ENCODE results near the gene ELP1.

The ELP1 gene

GRCh38 chr9:108956022-108956630 lies 22.2 kb upstream of the ELP1 start:
- CTCF ChIA-PET, result interaction anchor here (0.7 to 2.5 kb wide), 6 partner anchors 10 to 486 kb away, joined by 3 to 11 read pairs (median 4); no protein-coding TSS in a partner anchor
- H3K9me3 ChIP-seq (ENCODE audit: control insufficient read depth, insufficient read depth, low read depth, low read length), result no peaks in the 10 kb centered on the region
- H3K27ac ChIP-seq (ENCODE audit: extremely low read depth, low read depth, low read length), result no peak overlapping the region
- POLR2A ChIA-PET, result no interaction called here
- no peak overlapping the region for H3K4me3 ChIP-seq (ENCODE audit: low read depth, low read length)
- H3K36me3 ChIP-seq (ENCODE audit: control insufficient read depth in 2 of 2, insufficient read depth in 1 of 2, low read length in 2 of 2), result peaks cover 0 to 13% of the 10 kb centered on the region in 2 experiments; a peak in 1 of 3 replicates
- H3K4me1 ChIP-seq (ENCODE audit: control insufficient read depth, insufficient read depth, low read length), result peaks cover 11% of the 10 kb centered on the region; the same call in 1 of the 2 replicates
- TF ChIP-seq ZNF184 (tag by site-specific recombination; IDR thresholded peaks at IDR 0.05) (no peak), ZNF600 (tag by site-specific recombination; IDR thresholded peaks at IDR 0.05) (0 out of 2 replicates have a peak, but pooled peaks have one; percentile 32), ZNF416 (tag by site-specific recombination; IDR thresholded peaks at IDR 0.05) (no peak), ZNF112 (tag by site-specific recombination; IDR thresholded peaks at IDR 0.05) (no peak), ZSCAN30 (tag by site-specific recombination; IDR thresholded peaks at IDR 0.05) (0 out of 2 replicates have a peak, but pooled peaks have one; percentile 34), ZNF10 (tag by site-specific recombination; IDR thresholded peaks at IDR 0.05) (no peak), ZNF529 (tag by site-specific recombination; IDR thresholded peaks at IDR 0.05; ENCODE audit: insufficient replicate concordance) (no peak), TRIM28 (IDR thresholded peaks at IDR 0.05; ENCODE audit: borderline replicate concordance, low read length) (peak; percentile 67; the same call in 1 of the 2 replicates), ZNF404 (tag by site-specific recombination; IDR thresholded peaks at IDR 0.05) (no peak), ZNF18 (tag by site-specific recombination; IDR thresholded peaks at IDR 0.05) (0 out of 2 replicates have a peak, but pooled peaks have one; percentile 28), ZNF2 (tag by site-specific recombination; IDR thresholded peaks at IDR 0.05) (no peak), ZNF366 (tag by site-specific recombination; conservative IDR thresholded peaks at IDR 0.05) (peak; percentile 30; the same call in 1 of the 2 replicates), ZNF16 (tag by site-specific recombination; IDR thresholded peaks at IDR 0.05; ENCODE audit: low read depth) (no peak), OSR2 (tag by site-specific recombination; IDR thresholded peaks at IDR 0.05) (peak; percentile 78; the same call in 1 of the 2 replicates), ZNF629 (tag by site-specific recombination; IDR thresholded peaks at IDR 0.05) (peak; percentile 65), FEZF1 (tag by site-specific recombination; IDR thresholded peaks at IDR 0.05) (peak; percentile 91), PRDM10 (tag by site-specific recombination; IDR thresholded peaks at IDR 0.05) (peak; percentile 39; the same call in 1 of the 2 replicates), INSM2 (tag by site-specific recombination; IDR thresholded peaks at IDR 0.05) (no peak), SP7 (tag by site-specific recombination; IDR thresholded peaks at IDR 0.05) (peak; percentile 76), TCF7L2 (IDR thresholded peaks at IDR 0.05; ENCODE audit: borderline replicate concordance, low read depth, low read length) (peak; percentile 43; the same call in 1 of the 2 replicates), MEIS1 (CRISPR knock-in tag; IDR thresholded peaks at IDR 0.05; ENCODE audit: borderline replicate concordance) (no peak), ZNF621 (tag by site-specific recombination; IDR thresholded peaks at IDR 0.05) (no peak), ZFP69B (tag by site-specific recombination; IDR thresholded peaks at IDR 0.05) (no peak), ZXDB (tag by site-specific recombination; IDR thresholded peaks at IDR 0.05) (peak; percentile 62; the same call in 1 of the 2 replicates), PRDM1 (tag by site-specific recombination; IDR thresholded peaks at IDR 0.05) (0 out of 2 replicates have a peak, but pooled peaks have one; percentile 33), ZNF169 (tag by site-specific recombination; IDR thresholded peaks at IDR 0.05) (no peak), ZNF558 (tag by site-specific recombination; IDR thresholded peaks at IDR 0.05) (0 out of 2 replicates have a peak, but pooled peaks have one; percentile 34), ZNF26 (tag by site-specific recombination; IDR thresholded peaks at IDR 0.05) (no peak), PRDM6 (tag by site-specific recombination; IDR thresholded peaks at IDR 0.05) (peak; percentile 89)

Data from HEK293 (cell line).